Measurements from ENCODE around the gene DENND1A.

The DENND1A gene

DNA sequence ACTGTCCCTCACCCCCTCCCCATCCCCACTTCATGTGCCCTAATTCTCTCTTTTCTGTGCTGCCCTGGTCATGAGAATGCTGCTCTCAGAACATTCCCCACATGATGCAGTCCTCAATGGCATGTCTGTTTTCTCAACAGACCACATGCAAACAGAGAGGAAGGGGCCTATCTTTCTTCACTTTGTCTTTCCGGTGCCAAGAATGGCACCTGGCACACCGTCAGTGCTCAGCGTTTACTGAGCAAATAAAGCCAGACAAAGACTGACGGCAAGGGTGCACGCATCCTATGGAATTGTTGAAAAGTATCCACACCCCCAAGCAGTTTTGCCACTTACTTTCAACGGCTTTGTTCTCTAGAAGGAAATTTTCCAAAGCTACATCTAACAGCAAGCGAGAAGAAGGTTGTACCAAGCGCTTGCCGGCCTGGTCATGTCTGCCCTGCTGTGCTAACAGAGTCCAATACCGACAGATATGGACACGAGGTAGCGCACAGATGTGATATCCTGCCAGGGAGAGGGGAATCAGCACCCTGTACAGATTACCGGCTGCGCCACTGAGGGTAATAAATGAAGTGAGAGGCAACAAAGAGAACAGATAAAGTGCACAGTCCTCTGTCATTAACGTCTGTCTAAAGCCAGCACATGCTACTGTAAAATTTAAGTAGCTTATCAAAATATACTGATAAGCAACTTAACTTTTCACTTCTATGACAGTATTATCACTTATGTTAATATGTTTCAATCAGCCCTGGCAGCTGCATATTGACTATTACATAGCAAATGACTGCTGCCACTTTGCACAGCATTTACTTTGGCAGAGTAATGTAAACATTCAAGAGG, 251.7 kb downstream of the DENND1A start:
- DNase-seq, result no peak

DNA sequence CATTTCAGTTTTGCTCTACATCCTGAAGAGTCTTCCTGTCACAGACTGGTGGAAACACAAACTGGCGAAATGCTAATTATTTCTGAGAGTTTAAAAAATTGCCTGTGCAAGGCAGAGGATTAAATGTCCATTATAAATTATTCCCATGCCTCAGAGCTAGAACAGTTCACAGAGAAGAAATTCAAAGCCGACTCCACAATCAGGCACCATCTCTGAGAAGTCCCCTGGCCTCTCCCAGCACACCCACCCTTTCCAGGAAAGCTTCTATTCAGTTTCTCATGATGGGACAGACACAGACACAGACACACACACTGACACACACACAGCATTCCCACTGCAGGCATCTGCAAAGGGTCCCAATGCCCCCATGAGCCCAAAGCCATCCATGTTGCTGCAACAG, 253.1 kb downstream of the DENND1A start:
- DNase-seq, result no peak

DNA sequence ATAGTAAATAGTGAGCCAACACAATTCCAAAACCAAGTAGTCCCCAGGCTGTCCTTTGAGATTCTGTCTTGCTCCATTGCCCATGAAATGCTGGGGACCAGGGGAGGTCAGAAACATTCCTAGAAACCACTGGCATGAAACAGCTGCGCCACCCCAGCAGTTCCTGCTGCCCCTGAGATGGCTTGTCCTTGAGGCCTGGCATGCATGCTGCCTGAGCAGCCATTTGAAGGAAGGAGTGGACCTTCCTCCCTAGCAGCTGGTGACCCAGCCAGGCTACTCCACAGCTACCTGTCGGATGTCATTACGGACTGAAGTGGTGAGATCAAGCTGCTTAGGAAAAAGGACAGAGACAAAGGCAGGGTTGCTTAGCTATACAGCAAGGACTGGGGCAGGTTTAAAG, 260.6 kb downstream of the DENND1A start:
- DNase-seq, result no peak

DNA sequence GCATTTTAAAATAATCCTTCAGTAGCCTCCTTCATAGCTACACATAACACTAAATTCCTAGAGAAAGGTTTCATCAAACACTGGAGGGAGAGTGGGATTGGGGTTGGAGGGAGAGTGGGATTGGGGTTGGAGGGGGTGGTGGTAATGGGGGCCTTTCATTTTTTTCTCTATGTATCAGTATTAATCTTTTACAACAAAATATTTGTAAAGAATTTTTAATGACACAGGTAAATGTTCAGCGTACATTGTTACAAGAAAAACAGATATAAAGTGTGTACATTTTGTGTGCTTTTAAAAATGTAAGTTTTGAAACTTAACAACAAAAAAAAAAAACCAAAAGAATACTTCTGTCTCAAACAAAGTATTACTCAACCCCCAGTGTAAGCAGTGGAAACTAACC, 266.4 kb downstream of the DENND1A start:
- no peak for DNase-seq

DNA sequence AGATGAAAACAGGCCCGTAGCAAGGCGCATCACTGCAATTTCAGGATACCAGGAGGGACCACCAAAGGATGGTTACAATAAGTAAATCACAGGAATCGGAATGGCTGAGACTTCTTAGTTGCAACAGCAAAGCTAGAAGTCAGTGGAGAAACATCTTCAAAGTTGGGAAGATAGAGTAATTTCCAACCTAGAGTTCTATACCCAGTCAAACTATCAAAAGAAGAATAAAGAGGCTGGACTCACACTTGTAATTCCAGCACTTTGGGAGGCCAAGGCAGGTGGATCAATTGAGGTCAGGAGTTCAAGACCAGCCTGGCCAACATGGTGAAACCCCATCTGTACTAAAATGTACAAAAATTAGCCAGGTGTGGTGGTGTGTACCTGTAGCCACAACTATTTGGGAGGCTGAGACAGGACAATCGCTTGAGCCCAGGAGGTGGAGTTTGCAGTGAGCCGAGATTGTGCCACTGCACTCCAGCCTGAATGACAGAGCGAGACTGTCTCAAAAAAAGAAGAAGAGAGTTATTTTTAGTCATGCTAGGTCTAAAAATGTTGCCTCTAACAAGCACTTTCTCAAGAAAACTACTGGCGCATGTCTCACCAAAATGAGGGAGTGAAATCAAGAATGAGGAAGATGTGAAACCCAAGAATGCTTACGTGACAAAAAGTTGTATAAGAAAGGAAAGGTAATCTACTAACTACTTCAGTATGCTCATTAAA, 267.7 kb downstream of the DENND1A start:
- no peak for DNase-seq

DNA sequence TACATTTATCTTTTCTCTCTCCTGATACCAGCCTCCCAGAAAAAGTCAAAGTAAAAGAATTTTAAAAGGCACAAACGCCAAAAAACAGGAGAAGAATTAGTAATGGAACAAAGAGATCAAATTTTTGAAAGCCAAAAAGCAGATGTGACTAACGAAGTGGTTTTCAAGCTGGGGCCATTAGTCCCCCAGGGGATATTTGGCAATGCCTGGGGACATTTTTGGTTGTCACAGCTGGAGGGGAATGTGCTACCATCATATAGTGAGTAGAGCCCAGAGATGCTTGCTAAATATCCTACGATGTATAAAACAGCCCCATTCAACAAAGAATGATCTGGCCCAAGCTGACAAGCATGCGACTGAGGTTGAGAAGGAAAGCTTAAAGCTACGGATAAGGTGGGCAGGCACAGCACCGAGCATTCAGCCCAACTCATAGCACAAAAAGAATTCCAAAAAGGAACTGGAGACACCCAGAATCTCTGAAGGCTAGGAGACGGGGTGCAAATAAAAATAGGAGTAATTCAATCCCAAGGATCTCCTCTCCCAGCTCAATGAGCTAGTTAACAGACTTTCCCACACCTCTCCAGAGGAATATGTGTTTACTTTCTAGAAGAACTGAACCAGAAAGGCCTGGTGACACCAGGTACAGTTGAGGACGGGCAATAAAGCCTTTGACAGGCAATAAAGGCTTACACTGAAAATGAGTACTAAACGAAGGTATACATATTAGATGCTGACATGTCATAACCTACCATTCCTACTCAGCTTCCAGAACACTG, 269.0 kb downstream of the DENND1A start:
- DNase-seq, result no peak

DNA sequence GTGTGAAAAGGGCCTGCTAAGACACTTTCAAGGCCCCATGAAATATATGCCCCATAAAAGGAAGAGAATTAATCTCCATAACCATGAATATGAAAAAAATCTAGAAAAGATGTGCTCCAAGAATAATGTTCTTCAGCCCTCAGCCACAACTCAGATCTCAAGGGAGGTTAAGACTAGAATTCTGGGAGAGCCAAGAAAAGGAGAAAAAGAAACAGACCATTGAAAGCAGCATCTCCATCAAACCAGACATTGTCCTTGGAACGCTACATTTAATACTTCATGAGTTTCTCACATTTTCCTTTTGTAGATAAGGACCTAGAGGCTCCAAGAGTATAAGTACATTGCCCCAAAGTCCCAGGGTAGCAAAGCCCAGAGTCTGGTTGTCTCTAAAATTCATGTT, 270.6 kb downstream of the DENND1A start:
- no peak for DNase-seq

DNA sequence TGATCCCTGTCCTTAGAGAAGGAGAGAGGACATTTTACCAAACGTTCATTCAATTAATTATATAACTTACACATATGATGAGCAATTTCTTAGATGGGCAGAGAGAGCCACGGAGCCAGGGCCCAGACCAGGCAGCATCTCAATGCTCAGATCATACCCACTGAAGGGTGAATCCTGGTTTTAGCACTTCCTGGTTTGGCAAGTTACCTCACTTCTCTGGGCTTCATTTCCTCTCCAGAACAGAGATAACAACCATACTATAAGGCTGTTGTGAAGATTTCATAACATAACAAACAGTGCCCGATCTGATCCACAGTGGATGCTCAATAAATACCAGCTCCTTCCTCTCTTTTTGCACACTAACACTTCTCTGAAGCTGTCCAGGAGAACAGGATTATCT, 271.1 kb downstream of the DENND1A start:
- no peak for DNase-seq

DNA sequence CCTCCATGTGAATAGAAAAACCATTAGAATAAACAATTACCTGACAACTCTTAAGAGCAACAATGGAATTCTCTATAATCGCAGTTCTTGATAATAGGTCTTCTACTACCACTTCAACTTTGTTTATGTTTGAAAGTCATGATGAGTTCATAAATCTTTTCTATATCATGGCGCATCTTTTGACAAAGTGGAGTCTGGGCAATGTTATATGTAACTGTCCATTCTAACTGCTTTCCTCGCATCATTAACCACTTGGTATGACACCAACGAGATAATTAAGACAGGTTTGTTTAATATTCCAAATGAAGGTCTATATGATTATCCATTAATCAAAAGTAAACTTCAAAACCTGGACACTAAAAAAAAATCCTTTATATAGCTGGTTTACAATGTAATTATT, 272.0 kb downstream of the DENND1A start:
- DNase-seq, result no peak

DNA sequence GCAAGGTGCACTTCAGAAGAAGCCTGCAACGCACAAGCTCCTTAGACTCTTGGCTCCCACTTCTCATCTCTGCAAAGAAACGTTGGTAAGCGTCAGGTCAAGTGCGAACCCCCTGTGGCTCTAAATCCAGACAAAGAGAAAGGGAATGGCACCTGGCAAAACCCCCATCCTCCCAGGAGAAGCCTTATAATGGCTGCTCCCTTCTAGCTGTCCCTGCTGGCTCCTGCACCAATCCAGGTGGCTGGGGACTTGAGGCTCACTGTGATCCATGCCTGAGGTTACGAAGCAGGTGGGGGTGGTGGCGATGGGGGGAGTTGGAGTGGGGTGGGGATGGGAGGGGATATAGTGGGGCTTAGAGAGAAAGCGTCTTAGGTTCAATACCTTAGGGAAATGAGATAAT, 272.8 kb downstream of the DENND1A start:
- no peak for DNase-seq

DNA sequence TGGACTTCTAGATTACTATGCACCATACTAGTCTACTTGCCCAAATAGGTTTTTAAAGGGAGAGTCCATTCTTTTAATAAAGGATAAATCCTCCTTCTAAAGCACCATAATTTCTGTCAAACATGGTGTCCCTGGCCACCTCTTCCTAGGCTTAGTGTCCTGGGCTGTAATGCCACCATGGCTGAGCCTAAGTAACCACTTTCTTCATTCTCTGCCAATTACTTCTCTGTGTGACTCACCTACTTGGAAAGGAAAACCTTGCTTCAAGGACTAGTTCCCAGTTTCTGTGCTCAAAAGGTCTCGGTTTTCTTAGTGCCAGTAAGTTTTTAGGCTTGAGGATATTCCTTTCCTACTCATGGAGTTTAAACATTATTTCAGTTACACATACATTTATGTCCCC, 273.4 kb downstream of the DENND1A start:
- DNase-seq, result no peak

DNA sequence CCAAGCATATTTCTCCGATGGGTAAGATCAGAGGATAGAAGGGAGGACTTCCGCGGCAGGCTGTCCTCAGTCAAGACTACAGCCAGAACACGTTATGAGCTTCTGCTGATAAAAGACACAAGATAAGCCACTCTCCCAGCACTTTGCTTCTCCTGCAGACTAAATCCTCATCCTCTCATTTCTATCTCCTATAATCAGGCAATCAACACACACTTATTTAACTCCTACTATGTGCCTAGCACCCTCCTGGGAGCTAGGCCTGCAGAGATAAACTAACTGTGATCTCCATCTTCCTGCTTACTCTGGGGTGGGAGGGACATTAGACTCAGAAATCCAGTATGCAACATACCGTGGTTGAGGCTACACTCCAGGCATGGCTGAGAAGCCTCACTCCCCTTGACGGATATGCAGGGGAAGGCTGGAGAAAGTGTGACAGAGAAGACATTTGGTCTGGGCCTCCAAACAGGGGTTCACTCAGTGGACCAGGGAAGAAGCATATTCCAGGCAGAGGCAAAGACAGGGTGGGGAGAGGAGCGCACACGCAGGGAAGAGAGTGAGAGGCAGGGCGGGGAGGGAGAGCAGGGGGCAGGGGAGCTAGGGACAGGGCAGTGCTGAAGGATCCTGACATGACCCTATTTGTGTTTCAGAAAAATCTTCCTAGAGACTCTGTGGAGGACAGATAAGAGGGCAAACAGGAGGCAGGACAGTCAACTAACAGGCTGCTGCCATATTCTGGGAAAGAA, 274.1 kb downstream of the DENND1A start:
- no peak for DNase-seq

DNA sequence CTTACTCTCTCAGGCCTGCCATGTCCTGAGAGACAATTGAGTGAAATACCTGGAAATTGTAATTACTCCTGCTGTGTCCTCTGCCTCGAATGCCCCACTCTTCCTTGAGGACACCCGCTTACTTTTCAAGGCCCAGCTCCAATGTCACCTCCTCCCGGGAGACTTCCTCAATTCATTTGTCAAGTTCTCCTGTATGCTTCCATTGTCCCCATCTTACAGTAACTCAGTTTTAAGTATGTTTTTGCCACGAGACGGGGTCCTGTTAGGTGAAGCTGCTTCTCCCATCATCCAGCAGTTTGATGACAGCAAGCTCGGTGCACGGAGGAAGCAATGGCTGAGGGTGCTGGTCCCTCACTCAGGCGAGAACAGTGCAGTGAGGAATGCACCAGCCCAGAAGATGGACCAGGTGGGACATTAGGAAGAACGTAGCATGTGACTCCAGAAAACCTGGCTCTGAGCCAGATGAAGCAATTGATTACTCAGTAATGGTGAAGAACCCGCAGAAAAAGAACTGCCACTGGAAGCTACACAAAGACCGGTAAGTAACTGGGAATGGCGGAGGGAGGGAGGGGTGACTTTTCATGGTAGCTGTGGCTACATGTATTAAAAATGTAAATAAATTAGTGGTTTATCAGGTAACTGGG, 274.8 kb downstream of the DENND1A start:
- no peak for DNase-seq

DNA sequence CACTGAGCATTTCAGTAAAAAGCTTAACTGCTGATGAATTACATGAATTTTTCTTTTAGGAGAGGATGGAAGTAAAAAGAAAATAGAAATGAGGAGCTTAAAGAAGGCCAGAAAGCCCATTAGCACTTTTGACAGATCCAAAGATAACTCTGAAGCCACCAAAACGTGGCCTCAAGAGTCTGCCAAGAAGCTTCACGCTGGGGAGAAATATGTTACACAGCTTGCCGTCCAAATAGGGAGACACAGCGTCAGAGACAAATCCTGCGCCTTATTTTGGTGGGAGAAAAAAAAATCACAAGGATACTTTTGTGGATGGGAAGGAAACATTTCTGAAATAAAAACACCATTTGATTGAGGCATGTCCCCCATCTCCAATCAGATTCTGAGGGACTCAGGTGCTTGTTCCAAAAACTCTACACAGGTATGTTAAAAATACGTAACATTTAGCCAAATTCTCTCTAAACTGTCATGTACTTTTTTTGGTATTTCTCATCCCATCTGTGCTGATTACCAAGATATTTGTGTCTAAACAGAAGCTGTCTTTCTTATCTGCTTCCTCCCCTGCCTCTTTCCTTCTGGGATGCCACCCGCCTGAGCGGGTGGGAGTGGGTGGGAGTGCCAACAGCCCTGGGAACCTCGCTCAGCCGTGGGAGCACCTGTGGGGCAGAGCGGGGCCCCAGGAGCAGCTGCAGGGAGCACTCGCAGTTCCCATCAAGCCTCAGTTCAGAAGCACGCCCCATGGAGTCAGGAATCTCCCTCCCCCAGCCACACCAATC, 275.5 kb downstream of the DENND1A start:
- no peak for DNase-seq

DNA sequence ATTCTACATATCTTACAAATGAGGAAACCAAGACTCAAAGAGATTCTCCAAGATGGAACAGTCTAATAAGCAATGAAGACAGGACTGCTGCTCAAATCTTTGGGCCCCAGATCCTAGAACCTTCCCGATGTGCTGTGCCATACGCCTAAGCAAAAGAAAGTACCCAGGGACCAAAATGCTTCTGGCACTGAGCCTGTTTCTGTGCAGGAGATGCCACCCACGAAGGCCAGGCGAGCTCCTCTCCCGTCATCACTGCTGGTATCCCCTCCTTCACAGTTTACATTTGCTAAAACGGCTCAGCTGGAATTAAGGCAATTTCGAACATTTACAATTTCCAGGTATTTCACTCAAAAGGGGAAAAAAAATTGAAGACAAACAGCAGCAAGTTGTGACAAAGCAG, 277.5 kb downstream of the DENND1A start:
- no peak for DNase-seq

DNA sequence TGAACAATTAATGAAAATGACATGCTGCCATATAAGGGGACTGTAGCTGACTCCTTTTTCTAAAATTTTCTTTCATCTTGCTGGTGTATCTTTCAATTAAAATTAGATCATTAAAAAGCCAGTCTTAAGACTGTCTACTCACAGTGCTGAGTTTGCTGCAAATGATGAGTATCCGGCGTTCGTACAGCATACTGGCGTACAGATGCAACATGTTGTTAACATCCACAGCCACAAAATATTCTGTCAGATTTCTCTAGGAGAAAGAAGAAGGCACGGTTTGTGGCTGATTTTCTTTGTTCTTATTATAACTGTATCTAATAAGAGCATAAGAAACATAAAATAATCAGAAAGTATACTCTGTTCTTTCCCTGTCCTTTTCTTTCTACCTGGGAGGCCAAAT, 278.1 kb downstream of the DENND1A start:
- DNase-seq, result no peak

DNA sequence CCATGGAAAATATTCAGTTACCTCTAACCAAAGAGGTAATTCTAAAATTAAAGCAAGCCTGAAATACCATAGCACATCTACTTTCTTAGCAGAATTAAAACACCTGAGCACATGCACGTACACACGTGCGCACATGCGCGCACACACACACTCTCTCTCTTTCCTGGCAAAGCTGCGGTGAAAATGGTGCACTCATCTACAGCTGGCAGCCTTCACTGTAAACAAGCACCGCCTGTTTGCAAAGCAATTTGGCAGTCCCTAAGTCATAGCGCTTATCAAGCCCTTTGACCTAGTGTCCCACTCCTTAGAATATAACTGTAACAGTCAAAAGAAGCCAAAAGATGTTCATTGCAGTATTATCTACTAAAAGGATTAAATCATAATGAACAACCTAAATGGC, 278.7 kb downstream of the DENND1A start:
- DNase-seq, result no peak

DNA sequence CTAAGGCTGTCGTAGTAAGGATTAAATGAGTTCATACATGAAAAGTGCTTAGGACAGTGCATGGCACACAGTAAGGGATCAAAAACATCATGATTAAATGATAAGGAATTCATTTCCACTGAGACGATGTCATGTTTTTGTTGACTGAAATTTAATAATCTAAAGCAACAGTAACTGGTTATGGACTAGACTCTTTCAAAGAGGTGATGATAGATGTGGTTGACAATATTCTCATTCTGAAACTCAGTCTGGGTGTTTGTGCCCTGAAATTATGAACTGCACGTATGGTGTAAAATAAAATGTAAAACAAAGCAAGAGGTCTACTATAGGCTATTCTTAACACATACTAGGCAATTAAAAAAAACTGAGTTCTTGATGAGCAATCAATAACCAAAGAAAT, 280.0 kb downstream of the DENND1A start:
- DNase-seq, result no peak

DNA sequence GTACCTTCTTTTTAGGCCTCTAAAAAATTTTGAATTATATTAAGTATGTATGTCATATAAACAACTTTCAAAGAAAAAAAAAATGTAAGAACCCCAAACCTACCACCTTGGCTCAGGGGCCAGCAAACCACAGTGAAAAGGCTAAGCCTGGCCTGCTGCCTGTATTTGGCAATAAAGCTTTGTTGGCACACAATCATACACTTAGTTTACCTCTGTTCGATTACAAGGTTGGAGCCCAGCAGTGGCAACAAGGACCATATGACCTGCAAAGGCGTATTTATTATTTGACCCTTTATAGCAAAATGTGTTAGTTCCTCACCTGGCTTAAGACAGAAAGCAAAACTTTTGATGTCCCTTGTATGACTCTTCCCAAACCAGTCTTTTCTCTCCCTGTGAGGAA, 282.8 kb downstream of the DENND1A start:
- DNase-seq, result no peak

DNA sequence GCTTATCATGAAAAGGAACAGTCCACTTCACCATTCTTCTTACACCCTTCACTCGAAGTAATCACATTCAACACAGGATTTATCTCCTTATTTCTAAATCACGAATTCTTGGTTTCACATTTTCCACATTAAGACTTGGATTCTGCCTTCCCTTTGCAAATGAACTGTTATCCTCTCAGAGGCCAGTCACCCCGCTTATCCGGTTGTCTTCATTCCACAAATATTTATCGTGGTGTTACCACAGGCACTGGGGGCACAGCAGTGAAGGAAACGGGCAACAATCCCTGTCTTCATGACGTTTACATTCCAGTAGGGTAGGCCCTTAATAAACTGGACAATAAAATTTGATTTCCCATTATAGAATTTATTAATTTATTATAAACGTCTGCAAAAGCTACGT, 284.2 kb downstream of the DENND1A start:
- no peak for DNase-seq

DNA sequence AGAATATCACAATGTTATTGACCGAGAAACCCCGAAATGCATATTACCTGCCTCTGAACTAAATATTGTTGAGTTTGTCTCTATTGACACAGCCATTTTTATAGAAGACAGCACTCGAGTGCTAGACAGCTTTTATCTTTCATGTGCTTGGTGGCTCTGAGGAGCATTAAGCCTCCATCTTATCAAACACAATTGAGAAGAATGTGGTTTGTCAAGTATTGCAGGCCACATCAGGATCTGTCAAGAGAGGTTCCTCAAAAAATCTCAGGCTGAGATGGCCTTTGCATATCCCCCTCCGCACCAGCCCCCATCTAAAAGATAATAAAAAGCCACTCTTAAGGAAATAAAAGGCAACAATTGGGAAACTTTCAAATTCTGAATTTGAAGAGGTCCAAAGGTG, 284.8 kb downstream of the DENND1A start:
- no peak for DNase-seq

DNA sequence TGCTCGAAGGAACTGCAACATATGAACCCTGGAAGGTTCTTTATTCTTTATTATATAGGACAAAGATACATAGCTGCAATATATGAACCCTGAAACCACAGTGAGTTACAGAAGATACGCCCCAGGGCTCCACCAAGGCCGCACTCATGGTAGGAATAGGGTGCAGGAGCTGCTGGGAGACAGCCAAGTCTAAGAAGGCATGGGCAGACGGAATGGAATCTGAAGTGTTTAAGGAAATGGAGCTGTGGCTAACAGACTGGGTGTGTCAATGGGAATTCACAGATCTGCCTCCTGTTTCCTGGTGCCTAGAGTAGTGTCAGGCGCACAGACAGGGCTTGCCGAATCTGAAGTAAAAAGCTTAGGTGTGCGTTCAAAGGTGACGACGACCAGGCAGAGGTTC, 286.4 kb downstream of the DENND1A start:
- DNase-seq, result no peak

Data from KG1 (cell line).